CMK (cell line): Measurements from ENCODE around the gene ARHGAP9.
"Not testable (repeated sequence)": the region's sequence is repeated elsewhere in the genome, so short reads cannot be mapped to it uniquely, and the experiment has no call there.

Experiments
- DNase-seq: peaks from one replicate; pipeline ENCODE4 v3.0.0-alpha.2; 2010; ENCODE audit warnings: low read depth

Gene ARHGAP9

GRCh38 chr12:57517187-57517586 lies 37.5 kb upstream of the ARHGAP9 start:
- no peak for DNase-seq

GRCh38 chr12:57516617-57517153 lies 37.0 kb upstream of the ARHGAP9 start:
- no peak for DNase-seq

- DNase-seq: no peak
These were observed 36.4 kb upstream of the ARHGAP9 start for GRCh38 chr12:57515934-57516541.

- DNase-seq: no peak
These were observed 35.8 kb upstream of the ARHGAP9 start for GRCh38 chr12:57515408-57515933.

- DNase-seq: no peak
These were observed 35.2 kb upstream of the ARHGAP9 start for GRCh38 chr12:57514720-57515407.

- not testable (repeated sequence) for DNase-seq
These were observed 34.6 kb upstream of the ARHGAP9 start for GRCh38 chr12:57514246-57514645.

GRCh38 chr12:57513677-57514076 lies 34.0 kb upstream of the ARHGAP9 start:
- not testable (repeated sequence) for DNase-seq

GRCh38 chr12:57513266-57513665 lies 33.6 kb upstream of the ARHGAP9 start:
- no peak for DNase-seq

- no peak for DNase-seq
These were observed 33.0 kb upstream of the ARHGAP9 start for GRCh38 chr12:57512665-57513064.

- no peak for DNase-seq
These were observed 32.1 kb upstream of the ARHGAP9 start for GRCh38 chr12:57511588-57512325.

- no peak for DNase-seq
These were observed 31.5 kb upstream of the ARHGAP9 start for GRCh38 chr12:57511161-57511560.

GRCh38 chr12:57507796-57508195 lies 28.1 kb upstream of the ARHGAP9 start:
- not testable (repeated sequence) for DNase-seq

- DNase-seq: not testable (repeated sequence)
These were observed 26.9 kb upstream of the ARHGAP9 start for GRCh38 chr12:57506541-57506940.

GRCh38 chr12:57502311-57502969 lies 22.8 kb upstream of the ARHGAP9 start:
- DNase-seq: not testable (repeated sequence)

- DNase-seq: no peak
These were observed 20.5 kb upstream of the ARHGAP9 start for GRCh38 chr12:57500213-57500612.

GRCh38 chr12:57498571-57498970 lies 18.9 kb upstream of the ARHGAP9 start:
- no peak for DNase-seq

- DNase-seq: no peak
These were observed 18.5 kb upstream of the ARHGAP9 start for GRCh38 chr12:57498132-57498502.

- DNase-seq: no peak
These were observed 17.8 kb upstream of the ARHGAP9 start for GRCh38 chr12:57497223-57498131.

- no peak for DNase-seq
These were observed 17.2 kb upstream of the ARHGAP9 start for GRCh38 chr12:57496822-57497221.

GRCh38 chr12:57495051-57495701 lies 15.5 kb upstream of the ARHGAP9 start:
- DNase-seq: not testable (repeated sequence)
